Cardiac muscle cell (in vitro differentiated cells and primary cell): ENCODE measurements around the gene FLACC1. TPM values are rescaled to one million over a fixed set of nuclear protein-coding genes. Genes with fewer than 3 reads are reported as not detected.
A peak's percentile ranks its signal among the peaks of the same experiment; 100 is the strongest.

Source experiments
- DNase-seq, 2 donors: peaks; one replicate each; pipeline versions ENCODE4 v3.0.0 to v3.0.0-alpha.2; 2010 to 2017; ENCODE audit warnings: low read depth in 1 of 2, low spot score in 1 of 2
- H3K27ac ChIP-seq: fragments of 200-600 bp; sonication (generic); 2 replicates; pipeline ENCODE4 v1.5.1; 2016
- H3K27me3 ChIP-seq: fragments of 200-600 bp; sonication (generic); 2 replicates; pipeline ENCODE4 v1.6.0; 2016; ENCODE audit warnings: control low read depth
- H3K36me3 ChIP-seq: fragments of 200-600 bp; sonication (generic); 2 replicates; pipeline ENCODE4 v1.5.1; 2016; ENCODE audit warnings: control low read depth
- H3K4me1 ChIP-seq: fragments of 200-600 bp; sonication (generic); 2 replicates; pipeline ENCODE4 v1.8.1; 2017; ENCODE audit warnings: low read depth, mild to moderate bottlenecking, mixed run types
- H3K4me3 ChIP-seq: fragments of 200-600 bp; sonication (generic); 2 replicates; pipeline ENCODE4 v1.5.1; 2016; ENCODE audit warnings: mild to moderate bottlenecking
- H3K9me3 ChIP-seq: fragments of 200-600 bp; sonication (generic); 2 replicates; pipeline ENCODE4 v1.5.1; 2017; ENCODE audit warnings: low read depth, mild to moderate bottlenecking, control low read depth
- CTCF ChIP-seq: IDR thresholded peaks from 2 replicates; pipeline ENCODE4 v1.5.1; 2012; ENCODE audit warnings: low read depth, mild to moderate bottlenecking, low read length
- polyA plus RNA-seq: library from polyadenylated mRNA; unstranded; fragments of >200 nt; fragmentation: Nextera tagmentation; extraction: Ambion mirVana; gene quantifications from 2 replicates; pipeline ENCODE4 v1.2.1, GENCODE V29; 2016
- total RNA-seq: library from RNA; depleted of rRNA; stranded (reverse); fragments of >200 nt; gene quantifications from 2 replicates; pipeline ENCODE4 v1.2.3, GENCODE V29; 2016

Gene FLACC1
- total and polyA plus RNA-seq, 2 experiments from 2014 or later: 0.69 to 1.7 TPM

GRCh38 chr2:201360256-201360655, 3.1 kb upstream of the FLACC1 start:
- no peak for TF ChIP-seq CTCF
- no peak for DNase-seq
- no peaks in the 10 kb centered on the region for H3K36me3 ChIP-seq

GRCh38 chr2:201358684-201359083, 1.5 kb upstream of the FLACC1 start:
- no peak overlapping the region for H3K27ac ChIP-seq
- H3K36me3 ChIP-seq: no peaks in the 10 kb centered on the region
- H3K27me3 ChIP-seq: no peaks in the 10 kb centered on the region
- no peaks in the 10 kb centered on the region for H3K9me3 ChIP-seq
- DNase-seq: peak in 1 of 2 donors; percentile 63
- H3K4me1 ChIP-seq: peaks cover 4% of the 10 kb centered on the region
- no peak for TF ChIP-seq CTCF
- no peak overlapping the region for H3K4me3 ChIP-seq

More at GRCh38 chr2:201360256-201360655, 3.1 kb upstream of the FLACC1 start:
- Histone ChIP-seq H3K9me3 (no peaks in the 10 kb centered on the region), H3K27ac (no peak overlapping the region), H3K27me3 (no peaks in the 10 kb centered on the region), H3K4me1 (peaks cover 4% of the 10 kb centered on the region), H3K4me3 (no peak overlapping the region)

GRCh38 chr2:201353116-201353515, 4.0 kb downstream of the FLACC1 start:
- no peaks in the 10 kb centered on the region for H3K9me3 ChIP-seq
- DNase-seq: no peak

GRCh38 chr2:201350879-201351278, 6.3 kb downstream of the FLACC1 start:
- no peak for DNase-seq
- Histone ChIP-seq H3K9me3 (no peaks in the 10 kb centered on the region), H3K4me3 (no peak overlapping the region), H3K27ac (no peak overlapping the region), H3K36me3 (no peaks in the 10 kb centered on the region), H3K27me3 (no peaks in the 10 kb centered on the region), H3K4me1 (no peaks in the 10 kb centered on the region)
- no peak for TF ChIP-seq CTCF

More at GRCh38 chr2:201353116-201353515, 4.0 kb downstream of the FLACC1 start:
- Histone ChIP-seq H3K4me1 (peaks cover 4% of the 10 kb centered on the region), H3K4me3 (no peak overlapping the region), H3K27ac (no peak overlapping the region), H3K36me3 (no peaks in the 10 kb centered on the region), H3K27me3 (no peaks in the 10 kb centered on the region)
- TF ChIP-seq CTCF: no peak

- H3K36me3 ChIP-seq: no peaks in the 10 kb centered on the region
- H3K4me3 ChIP-seq: no peak overlapping the region
- H3K9me3 ChIP-seq: no peaks in the 10 kb centered on the region
- DNase-seq: no peak
- H3K27ac ChIP-seq: no peak overlapping the region
- TF ChIP-seq CTCF: no peak
- H3K27me3 ChIP-seq: no peaks in the 10 kb centered on the region
- H3K4me1 ChIP-seq: peaks cover 4% of the 10 kb centered on the region
Observed at GRCh38 chr2:201349601-201350000, 7.5 kb downstream of the FLACC1 start.

- Histone ChIP-seq H3K4me3 (no peak overlapping the region), H3K27ac (no peak overlapping the region), H3K9me3 (no peaks in the 10 kb centered on the region), H3K27me3 (no peaks in the 10 kb centered on the region), H3K36me3 (no peaks in the 10 kb centered on the region), H3K4me1 (peaks cover 8% of the 10 kb centered on the region)
- no peak for TF ChIP-seq CTCF
- no peak for DNase-seq
Observed at GRCh38 chr2:201348758-201349157, 8.4 kb downstream of the FLACC1 start.
